ENCODE measurements around the gene AEN. TPM values are rescaled to one million over a fixed set of nuclear protein-coding genes. Genes with fewer than 3 reads are reported as not detected.

Gene AEN
- total RNA-seq, 1 experiment from 2014 or later: 67.6 TPM

- no peak for TF ChIP-seq CTCF (IDR thresholded peaks at IDR 0.05; ENCODE audit: unreplicated experiment)
- DNase-seq (ENCODE audit: unreplicated experiment): no peak
- Mint-ChIP-seq H3K36me3 (ENCODE audit: insufficient read depth, unreplicated experiment) (no peaks in the 10 kb centered on the region), H3K4me3 (ENCODE audit: unreplicated experiment) (no peak overlapping the region), H3K9me3 (ENCODE audit: unreplicated experiment) (no peaks in the 10 kb centered on the region), H3K27me3 (ENCODE audit: insufficient read depth, unreplicated experiment) (peaks cover 11% of the 10 kb centered on the region), H3K4me1 (ENCODE audit: insufficient read depth, unreplicated experiment) (no peaks in the 10 kb centered on the region), H3K27ac (ENCODE audit: low read depth, unreplicated experiment) (no peak overlapping the region)
- POLR2A ChIA-PET: interaction anchor here (0.6 kb wide), 1 partner anchor 504 kb away, joined by 3 read pairs; no protein-coding TSS in a partner anchor
- BruUV-seq (replicated peaks): no TSS peak
- CTCF ChIA-PET: interaction anchor here (0.5 to 2.9 kb wide), 8 partner anchors 23 to 456 kb away, joined by 3 to 11 read pairs (median 4); partner anchors contain the start of gene ISG20
- intact Hi-C loops (cut with micrococcal nuclease): no loop called here
Measured at GRCh38 chr15:88615303-88616107, 5.6 kb upstream of the AEN start.

GRCh38 chr15:88616240-88616639 lies 4.9 kb upstream of the AEN start:
- DNase-seq (ENCODE audit: unreplicated experiment): no peak
- no TSS peak for BruUV-seq (replicated peaks)
- H3K4me3 Mint-ChIP-seq (ENCODE audit: unreplicated experiment): no peak overlapping the region
- TF ChIP-seq CTCF (IDR thresholded peaks at IDR 0.05; ENCODE audit: unreplicated experiment): no peak
- H3K4me1 Mint-ChIP-seq (ENCODE audit: insufficient read depth, unreplicated experiment): no peaks in the 10 kb centered on the region
- peaks cover 4% of the 10 kb centered on the region for H3K27me3 Mint-ChIP-seq (ENCODE audit: insufficient read depth, unreplicated experiment)
- H3K9me3 Mint-ChIP-seq (ENCODE audit: unreplicated experiment): no peaks in the 10 kb centered on the region
- CTCF ChIA-PET: interaction anchor here (1.4 to 2.9 kb wide), 2 partner anchors 139 to 146 kb away, joined by 6 to 11 read pairs; no protein-coding TSS in a partner anchor
- no peak overlapping the region for H3K27ac Mint-ChIP-seq (ENCODE audit: low read depth, unreplicated experiment)
- intact Hi-C loops (cut with micrococcal nuclease): no loop called here
- POLR2A ChIA-PET: no interaction called here
- no peaks in the 10 kb centered on the region for H3K36me3 Mint-ChIP-seq (ENCODE audit: insufficient read depth, unreplicated experiment)

GRCh38 chr15:88617031-88617722 lies 4.0 kb upstream of the AEN start:
- Mint-ChIP-seq H3K36me3 (ENCODE audit: insufficient read depth, unreplicated experiment) (no peaks in the 10 kb centered on the region), H3K9me3 (ENCODE audit: unreplicated experiment) (no peaks in the 10 kb centered on the region), H3K27ac (ENCODE audit: low read depth, unreplicated experiment) (no peak overlapping the region), H3K4me3 (ENCODE audit: unreplicated experiment) (no peak overlapping the region), H3K27me3 (ENCODE audit: insufficient read depth, unreplicated experiment) (no peaks in the 10 kb centered on the region), H3K4me1 (ENCODE audit: insufficient read depth, unreplicated experiment) (peaks cover 3% of the 10 kb centered on the region)
- no peak for DNase-seq (ENCODE audit: unreplicated experiment)
- intact Hi-C loops (cut with micrococcal nuclease): no loop called here
- BruUV-seq (replicated peaks): no TSS peak
- CTCF ChIA-PET: interaction anchor here (0.6 to 1.4 kb wide), 3 partner anchors 140 to 272 kb away, joined by 3 to 6 read pairs (median 3); no protein-coding TSS in a partner anchor
- TF ChIP-seq CTCF (IDR thresholded peaks at IDR 0.05; ENCODE audit: unreplicated experiment): no peak
- POLR2A ChIA-PET: no interaction called here

GRCh38 chr15:88617790-88618189 lies 3.4 kb upstream of the AEN start:
- Mint-ChIP-seq H3K36me3 (ENCODE audit: insufficient read depth, unreplicated experiment) (no peaks in the 10 kb centered on the region), H3K4me1 (ENCODE audit: insufficient read depth, unreplicated experiment) (peaks cover 9% of the 10 kb centered on the region), H3K27ac (ENCODE audit: low read depth, unreplicated experiment) (no peak overlapping the region), H3K9me3 (ENCODE audit: unreplicated experiment) (no peaks in the 10 kb centered on the region), H3K27me3 (ENCODE audit: insufficient read depth, unreplicated experiment) (no peaks in the 10 kb centered on the region), H3K4me3 (ENCODE audit: unreplicated experiment) (no peak overlapping the region)
- TF ChIP-seq CTCF (IDR thresholded peaks at IDR 0.05; ENCODE audit: unreplicated experiment): no peak
- ChIA-PET POLR2A (interaction anchor here (0.7 kb wide), 1 partner anchor 1512 kb away, joined by 3 read pairs; no protein-coding TSS in a partner anchor), CTCF (interaction anchor here (0.6 kb wide), 1 partner anchor 238 kb away, joined by 3 read pairs; no protein-coding TSS in a partner anchor)
- DNase-seq (ENCODE audit: unreplicated experiment): no peak
- intact Hi-C loops (cut with micrococcal nuclease): no loop called here
- BruUV-seq (replicated peaks): no TSS peak
